ENCODE measurements around the gene KTI12.
A peak's percentile ranks its signal among the peaks of the same experiment; 100 is the strongest.
"Not testable (repeated sequence)": the region's sequence is repeated elsewhere in the genome, so short reads cannot be mapped to it uniquely, and the experiment has no call there.

The KTI12 gene

GRCh38 chr1:52033190-52034049 lies at the start of gene KTI12:
KTI12 (minus strand) TSS chr1:52033810; CDS start chr1:52033761, 49 bp downstream.
- DNase-seq, result peak; percentile 83 to 87

- no peak for DNase-seq
Measured at GRCh38 chr1:52080014-52080415, 46.4 kb upstream of the KTI12 start.

- DNase-seq, result not testable (repeated sequence)
Measured at GRCh38 chr1:52077277-52077676, 43.7 kb upstream of the KTI12 start.

- DNase-seq, result no peak
Measured at GRCh38 chr1:52072291-52072690, 38.7 kb upstream of the KTI12 start.

- DNase-seq, result no peak
Measured at GRCh38 chr1:52070704-52071103, 37.1 kb upstream of the KTI12 start.

- no peak for DNase-seq
Measured at GRCh38 chr1:52063192-52063591, 29.6 kb upstream of the KTI12 start.

DNA sequence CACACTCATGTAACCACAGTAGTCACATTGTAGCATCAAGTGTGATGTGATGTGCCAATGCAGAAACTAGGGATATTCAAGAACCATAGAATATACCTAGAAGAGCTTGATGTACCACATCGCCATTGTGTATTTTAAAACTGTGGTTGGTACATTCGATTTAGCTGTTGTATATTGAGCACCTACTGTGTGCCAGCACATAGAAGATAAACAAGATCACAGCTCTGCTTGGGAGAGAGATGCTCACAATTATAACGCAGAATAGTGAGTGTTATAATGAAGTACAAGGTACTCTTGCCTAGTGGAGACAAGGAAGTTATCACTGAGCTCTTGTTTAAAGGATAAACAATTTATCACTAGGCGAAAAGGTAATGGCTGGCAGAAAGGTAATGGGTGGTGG lies 27.2 kb upstream of the KTI12 start:
- no peak for DNase-seq

- DNase-seq, result no peak
Measured at GRCh38 chr1:52059888-52060287, 26.3 kb upstream of the KTI12 start.

DNA sequence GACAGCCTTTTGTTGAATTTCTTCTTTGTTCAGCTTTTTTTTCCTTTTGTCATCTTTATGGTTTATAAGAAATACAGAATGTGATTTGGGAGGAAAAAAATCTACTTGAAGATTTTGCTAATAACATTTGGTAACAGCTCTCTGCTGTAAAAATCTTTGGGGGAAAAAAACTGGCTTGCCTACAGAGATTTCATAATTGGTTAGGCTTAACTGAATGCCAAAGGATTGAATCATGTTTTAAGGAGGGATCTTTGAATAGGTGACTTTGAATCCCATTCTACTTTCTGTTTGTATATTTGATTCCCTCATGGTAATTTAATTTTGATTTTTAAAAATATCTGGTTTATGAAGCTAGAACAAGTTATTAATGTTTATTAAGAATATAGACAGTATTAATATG lies 25.7 kb upstream of the KTI12 start:
- DNase-seq, result no peak

GRCh38 chr1:52057876-52058415 lies 24.3 kb upstream of the KTI12 start:
- no peak for DNase-seq

DNA sequence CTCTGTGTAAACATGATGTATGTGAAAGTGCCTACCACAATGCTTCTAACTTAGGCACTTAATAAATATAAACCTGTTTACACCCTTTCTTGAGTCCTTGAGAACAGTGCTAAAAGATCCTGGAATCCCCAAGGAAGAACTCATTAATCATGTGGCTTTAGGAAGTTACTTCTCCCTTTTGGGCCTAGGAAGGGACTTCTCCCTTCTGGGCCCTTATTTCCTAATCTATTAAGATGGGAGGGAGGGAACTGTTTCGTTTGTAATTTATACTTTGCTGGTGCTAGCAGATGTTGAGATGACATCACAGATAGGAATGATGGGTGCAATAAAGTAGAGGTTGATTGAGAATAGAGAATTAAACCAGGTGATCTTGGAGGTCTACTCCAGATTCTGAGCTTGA lies 23.6 kb upstream of the KTI12 start:
- no peak for DNase-seq

GRCh38 chr1:52056937-52057231 lies 23.3 kb upstream of the KTI12 start:
- DNase-seq, result no peak

DNA sequence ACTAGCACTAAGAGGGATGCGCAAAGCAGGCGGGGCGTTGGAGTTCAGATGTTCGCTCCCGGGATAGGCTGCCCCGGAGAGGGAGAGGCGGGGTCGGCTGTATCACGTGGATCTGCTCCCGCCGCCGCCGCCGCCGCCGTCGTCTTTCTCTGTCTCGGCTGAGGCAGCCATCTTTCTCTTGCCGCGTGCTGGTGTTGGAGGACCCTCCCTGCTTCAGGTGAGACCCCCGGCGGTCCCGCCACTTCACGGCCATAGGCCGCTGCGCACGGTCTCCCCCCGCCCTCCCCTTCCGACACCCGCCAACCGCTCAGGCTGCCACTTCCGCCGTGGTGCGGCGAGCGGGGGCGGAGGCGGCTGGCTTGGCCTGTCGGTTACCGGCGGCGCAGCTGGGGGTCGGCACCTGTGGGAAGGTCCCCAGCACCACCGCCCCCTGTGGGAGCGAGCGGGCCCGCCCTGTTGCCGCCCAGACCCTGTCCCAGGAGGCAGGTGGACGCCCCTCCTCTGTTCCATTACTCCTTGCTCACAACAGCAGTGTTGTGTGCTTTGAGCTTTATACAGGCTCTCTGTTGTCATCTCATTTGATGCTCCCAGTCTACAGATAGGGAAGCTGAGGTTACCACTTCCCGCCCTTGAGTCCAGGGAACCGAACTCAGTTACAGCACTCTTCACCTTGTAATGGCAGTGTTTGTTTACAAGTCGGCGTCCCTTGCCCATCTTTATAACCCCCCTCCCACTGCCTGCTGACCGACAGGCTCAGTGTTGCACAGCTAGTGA lies 22.7 kb upstream of the KTI12 start, which contains the start of gene BTF3L4:
BTF3L4 (plus strand) TSS at position 133 of the 774 bp plus-strand sequence. CDS start 3,553 bp downstream, outside the sequence.
- peak; percentile 94 to 96 for DNase-seq

- DNase-seq, result no peak
Measured at GRCh38 chr1:52055866-52056162, 22.2 kb upstream of the KTI12 start.

DNA sequence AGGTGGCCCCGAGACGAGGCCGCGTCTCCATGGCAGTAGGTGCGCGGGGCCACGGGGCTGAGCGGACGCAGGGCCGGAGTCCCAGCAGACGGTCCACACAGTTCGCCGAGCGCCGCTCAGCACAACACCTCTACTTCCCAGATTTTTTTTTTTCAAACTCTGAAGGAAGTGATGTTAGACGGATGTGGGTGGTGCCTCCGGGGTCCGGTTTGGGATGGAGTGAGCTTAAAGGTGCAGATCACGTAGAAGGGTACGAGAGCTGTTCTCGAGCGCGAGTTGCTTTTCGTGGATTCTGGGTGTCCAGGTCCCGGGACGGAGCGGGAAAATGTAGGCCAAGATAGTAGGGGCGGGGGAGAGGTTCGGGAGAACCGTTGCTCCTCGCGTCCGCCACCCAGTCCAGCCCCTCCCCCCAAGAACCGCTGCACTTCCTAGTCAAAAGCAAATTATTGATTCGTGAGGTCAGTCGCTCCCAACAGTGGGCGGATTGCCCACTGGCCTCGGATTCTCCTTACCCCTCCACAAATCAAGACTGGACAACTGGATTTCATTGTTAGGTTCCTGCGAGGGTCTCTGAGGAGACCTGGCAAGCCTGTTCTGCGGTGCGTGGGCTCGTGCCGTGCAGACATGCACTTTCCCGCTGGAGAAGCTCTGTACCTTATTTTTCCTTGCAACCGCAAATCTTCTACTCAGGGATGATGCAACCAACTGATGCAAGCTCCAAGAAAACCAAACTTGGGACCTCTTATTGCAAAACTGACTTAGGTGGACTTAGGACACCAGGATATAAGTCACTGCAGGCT lies 21.7 kb upstream of the KTI12 start, which contains the start of gene TXNDC12:
TXNDC12 (minus strand) TSS at position 126 of the 800 bp plus-strand sequence; CDS start at position 31, 95 bp downstream.
- peak; percentile 72 to 81 for DNase-seq

GRCh38 chr1:52054496-52055065 lies 21.0 kb upstream of the KTI12 start:
- DNase-seq, result no peak

DNA sequence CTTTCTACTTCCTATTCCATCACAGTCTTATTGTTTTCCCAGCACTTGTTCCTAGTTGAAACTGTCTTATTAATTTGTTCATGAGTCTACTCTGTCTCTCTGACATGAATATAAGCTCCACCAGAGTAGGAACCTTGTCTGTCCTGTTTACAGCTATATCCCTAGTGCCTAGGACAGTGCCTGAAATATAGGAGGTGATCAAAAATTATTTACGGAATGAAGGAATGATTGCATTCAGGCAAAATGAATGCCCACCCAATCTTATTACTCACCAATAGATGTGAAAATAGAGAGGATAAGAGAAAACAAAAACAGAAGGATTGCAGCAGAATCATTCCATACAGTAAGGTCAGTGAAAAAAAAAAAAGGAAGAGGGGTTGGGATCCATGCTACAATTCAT lies 20.3 kb upstream of the KTI12 start:
- no peak for DNase-seq

GRCh38 chr1:52049337-52049736 lies 15.7 kb upstream of the KTI12 start:
- DNase-seq, result not testable (repeated sequence)

- DNase-seq, result not testable (repeated sequence)
Measured at GRCh38 chr1:52045666-52046195, 12.1 kb upstream of the KTI12 start.

GRCh38 chr1:52045236-52045635 lies 11.6 kb upstream of the KTI12 start:
- DNase-seq, result no peak

GRCh38 chr1:52041551-52042185 lies 8.1 kb upstream of the KTI12 start:
- DNase-seq, result no peak

DNA sequence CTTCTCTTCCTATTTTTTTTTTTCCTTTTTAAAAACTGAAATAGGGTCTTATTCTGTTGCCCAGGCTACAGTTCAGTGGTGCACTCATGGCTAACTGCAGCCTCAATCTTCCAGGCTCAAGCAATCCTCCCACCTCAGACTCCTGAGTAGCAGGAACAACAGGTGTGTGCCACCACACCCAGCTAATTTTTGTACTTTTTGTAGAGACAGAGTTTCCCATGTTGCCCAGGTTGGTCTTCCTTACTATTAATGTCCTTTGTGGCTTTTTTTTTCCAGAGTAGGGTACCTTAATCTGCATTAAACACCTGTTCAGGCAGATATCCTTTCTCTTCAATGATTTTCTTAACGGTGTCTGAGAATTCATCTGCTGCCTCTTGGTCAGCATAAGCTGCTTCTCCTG lies 4.3 kb upstream of the KTI12 start:
- DNase-seq, result no peak

Measured in activated CD4-positive, alpha-beta T cell treated with anti-CD3 and anti-CD28 coated beads, Interleukin-2, amount 50 U/mL, for 48 hours (primary cell).